ENCODE measurements around the gene FAF1.
A peak's percentile ranks its signal among the peaks of the same experiment; 100 is the strongest.

Gene FAF1

GRCh38 chr1:50973255-50973654 is 13.2 kb upstream of the FAF1 start:
- no peak for TF ChIP-seq CTCF (IDR thresholded peaks at IDR 0.05; ENCODE audit: insufficient read depth, low read length, poor library complexity, severe bottlenecking)

GRCh38 chr1:50972766-50973165 is 12.7 kb upstream of the FAF1 start:
- Histone ChIP-seq H3K27me3 (replicated peaks; ENCODE audit: control insufficient read depth, insufficient read depth, low read length) (no peaks in the 10 kb centered on the region), H3K4me3 (replicated peaks; ENCODE audit: low read depth, low read length) (peak overlapping the region; percentile 16; the same call in 1 of the 2 replicates), H3K36me3 (ENCODE audit: control insufficient read depth, insufficient read depth, low read length) (no peaks in the 10 kb centered on the region; the same call in 1 of the 2 replicates)
- no peak for DNase-seq (ENCODE audit: extremely low read depth, insufficient read length)
- TF ChIP-seq CTCF (IDR thresholded peaks at IDR 0.05; ENCODE audit: insufficient read depth, low read length, poor library complexity, severe bottlenecking), result no peak

More at GRCh38 chr1:50973255-50973654, 13.2 kb upstream of the FAF1 start:
- no peaks in the 10 kb centered on the region; the same call in 1 of the 2 replicates for H3K36me3 ChIP-seq (ENCODE audit: control insufficient read depth, insufficient read depth, low read length)
- no peaks in the 10 kb centered on the region for H3K27me3 ChIP-seq (replicated peaks; ENCODE audit: control insufficient read depth, insufficient read depth, low read length)
- no peak overlapping the region for H3K4me3 ChIP-seq (replicated peaks; ENCODE audit: low read depth, low read length)
- DNase-seq (ENCODE audit: extremely low read depth, insufficient read length), result no peak

- H3K36me3 ChIP-seq (ENCODE audit: control insufficient read depth, insufficient read depth, low read length), result no peaks in the 10 kb centered on the region; the same call in 1 of the 2 replicates
- peak; percentile 29 for DNase-seq (ENCODE audit: extremely low read depth, insufficient read length)
- peak overlapping the region; percentile 65 for H3K4me3 ChIP-seq (replicated peaks; ENCODE audit: low read depth, low read length)
- no peaks in the 10 kb centered on the region for H3K27me3 ChIP-seq (replicated peaks; ENCODE audit: control insufficient read depth, insufficient read depth, low read length)
- no peak for TF ChIP-seq CTCF (IDR thresholded peaks at IDR 0.05; ENCODE audit: insufficient read depth, low read length, poor library complexity, severe bottlenecking)
These were observed 11.8 kb upstream of the FAF1 start for GRCh38 chr1:50971748-50972305.

- no peak for TF ChIP-seq CTCF (IDR thresholded peaks at IDR 0.05; ENCODE audit: insufficient read depth, low read length, poor library complexity, severe bottlenecking)
- Histone ChIP-seq H3K27me3 (replicated peaks; ENCODE audit: control insufficient read depth, insufficient read depth, low read length) (no peaks in the 10 kb centered on the region), H3K4me3 (replicated peaks; ENCODE audit: low read depth, low read length) (peak overlapping the region; percentile 65), H3K36me3 (ENCODE audit: control insufficient read depth, insufficient read depth, low read length) (no peaks in the 10 kb centered on the region; the same call in 1 of the 2 replicates)
- DNase-seq (ENCODE audit: extremely low read depth, insufficient read length), result no peak
These were observed 11.0 kb upstream of the FAF1 start for GRCh38 chr1:50970931-50971582.

- no peak for DNase-seq (ENCODE audit: extremely low read depth, insufficient read length)
- no peak for TF ChIP-seq CTCF (IDR thresholded peaks at IDR 0.05; ENCODE audit: insufficient read depth, low read length, poor library complexity, severe bottlenecking)
- peak overlapping the region; percentile 65 for H3K4me3 ChIP-seq (replicated peaks; ENCODE audit: low read depth, low read length)
- H3K27me3 ChIP-seq (replicated peaks; ENCODE audit: control insufficient read depth, insufficient read depth, low read length), result no peaks in the 10 kb centered on the region
- H3K36me3 ChIP-seq (ENCODE audit: control insufficient read depth, insufficient read depth, low read length), result no peaks in the 10 kb centered on the region; the same call in 1 of the 2 replicates
These were observed 10.4 kb upstream of the FAF1 start for GRCh38 chr1:50970509-50970887.
